ENCODE data around the gene KCTD6.
A peak's percentile ranks its signal among the peaks of the same experiment; 100 is the strongest.

KCTD6 gene

GRCh38 chr3:58537412-58538301, 45.8 kb downstream of the KCTD6 start:
- no peak for TF ChIP-seq CTCF (IDR thresholded peaks at IDR 0.05; ENCODE audit: unreplicated experiment in 3 of 3)
- Mint-ChIP-seq H3K4me1 (peaks cover 44% of the 10 kb centered on the region), H3K4me3 (peak overlapping the region; percentile 74 to 84 (median 84)), H3K36me3 (ENCODE audit: low read depth) (peaks cover 3% of the 10 kb centered on the region), H3K27ac (peak overlapping the region; percentile 93 to 96 (median 95)), H3K9me3 (no peaks in the 10 kb centered on the region), H3K27me3 (ENCODE audit: low read depth) (no peaks in the 10 kb centered on the region)

GRCh38 chr3:58539626-58540025, 47.7 kb downstream of the KCTD6 start:
- Mint-ChIP-seq H3K9me3 (peaks cover 4% of the 10 kb centered on the region), H3K4me3 (no peak overlapping the region), H3K27me3 (ENCODE audit: low read depth) (no peaks in the 10 kb centered on the region), H3K4me1 (peaks cover 41% of the 10 kb centered on the region), H3K36me3 (ENCODE audit: low read depth) (no peaks in the 10 kb centered on the region), H3K27ac (peak overlapping the region in 1 of 3 experiments; percentile 19)
- TF ChIP-seq CTCF (IDR thresholded peaks at IDR 0.05; ENCODE audit: unreplicated experiment in 3 of 3) = no peak

GRCh38 chr3:58540176-58540858, 48.4 kb downstream of the KCTD6 start:
- Mint-ChIP-seq H3K27me3 (ENCODE audit: low read depth) (no peaks in the 10 kb centered on the region), H3K27ac (no peak overlapping the region), H3K4me3 (no peak overlapping the region), H3K36me3 (ENCODE audit: low read depth) (no peaks in the 10 kb centered on the region), H3K9me3 (peaks cover 4% of the 10 kb centered on the region), H3K4me1 (peaks cover 41% of the 10 kb centered on the region)
- TF ChIP-seq CTCF (IDR thresholded peaks at IDR 0.05; ENCODE audit: unreplicated experiment in 3 of 3) = no peak

- Mint-ChIP-seq H3K9me3 (peaks cover 20% of the 10 kb centered on the region), H3K27ac (no peak overlapping the region), H3K4me1 (peaks cover 7% of the 10 kb centered on the region), H3K27me3 (ENCODE audit: low read depth) (no peaks in the 10 kb centered on the region), H3K36me3 (ENCODE audit: low read depth) (no peaks in the 10 kb centered on the region), H3K4me3 (no peak overlapping the region)
- no peak for TF ChIP-seq CTCF (IDR thresholded peaks at IDR 0.05; ENCODE audit: unreplicated experiment in 3 of 3)
These were observed 52.6 kb downstream of the KCTD6 start for GRCh38 chr3:58544541-58544940.

- Mint-ChIP-seq H3K27me3 (ENCODE audit: low read depth) (no peaks in the 10 kb centered on the region), H3K36me3 (ENCODE audit: low read depth) (peaks cover 10% of the 10 kb centered on the region), H3K4me3 (no peak overlapping the region), H3K27ac (no peak overlapping the region), H3K4me1 (peaks cover 2% of the 10 kb centered on the region), H3K9me3 (peaks cover 24% of the 10 kb centered on the region)
- TF ChIP-seq CTCF (IDR thresholded peaks at IDR 0.05; ENCODE audit: unreplicated experiment in 3 of 3) = no peak
These were observed 59.8 kb downstream of the KCTD6 start for GRCh38 chr3:58551636-58552180.

All from nephron (organoid).